NCI-H446 treated with DMSO at 0.1 percent for 48 hours (cell line): ENCODE results near the gene C2orf92.
A peak's percentile ranks its signal among the peaks of the same experiment; 100 is the strongest.

Source experiments
- DNase-seq: peaks from one replicate; lab custom pipeline; 2025; lab: John Stamatoyannopoulos, UW

C2orf92 gene

DNA sequence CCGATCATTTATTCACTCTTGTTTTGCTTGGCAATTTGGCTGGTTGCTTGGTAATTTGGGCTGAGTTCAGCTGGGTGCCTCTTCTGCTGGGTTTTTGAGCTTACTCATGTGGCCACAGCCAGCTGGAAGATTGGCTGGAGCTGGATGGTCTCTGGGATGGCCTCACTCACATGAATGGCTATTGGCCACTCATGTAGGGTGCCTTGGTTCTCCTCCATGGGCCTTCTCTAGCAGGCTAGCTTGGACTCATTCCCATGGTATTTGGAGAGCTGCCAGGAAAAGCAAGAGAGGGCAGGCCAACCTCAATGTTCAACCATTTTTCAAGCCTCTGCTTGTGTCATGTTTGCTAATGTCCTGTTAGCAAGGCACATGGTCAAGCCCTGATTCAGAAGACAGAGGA, 60.7 kb downstream of the C2orf92 start:
- no peak for DNase-seq

GRCh38 chr2:97731274-97732020, 61.9 kb downstream of the C2orf92 start:
- no peak for DNase-seq

GRCh38 chr2:97732436-97733340, 63.2 kb downstream of the C2orf92 start:
- no peak for DNase-seq

DNA sequence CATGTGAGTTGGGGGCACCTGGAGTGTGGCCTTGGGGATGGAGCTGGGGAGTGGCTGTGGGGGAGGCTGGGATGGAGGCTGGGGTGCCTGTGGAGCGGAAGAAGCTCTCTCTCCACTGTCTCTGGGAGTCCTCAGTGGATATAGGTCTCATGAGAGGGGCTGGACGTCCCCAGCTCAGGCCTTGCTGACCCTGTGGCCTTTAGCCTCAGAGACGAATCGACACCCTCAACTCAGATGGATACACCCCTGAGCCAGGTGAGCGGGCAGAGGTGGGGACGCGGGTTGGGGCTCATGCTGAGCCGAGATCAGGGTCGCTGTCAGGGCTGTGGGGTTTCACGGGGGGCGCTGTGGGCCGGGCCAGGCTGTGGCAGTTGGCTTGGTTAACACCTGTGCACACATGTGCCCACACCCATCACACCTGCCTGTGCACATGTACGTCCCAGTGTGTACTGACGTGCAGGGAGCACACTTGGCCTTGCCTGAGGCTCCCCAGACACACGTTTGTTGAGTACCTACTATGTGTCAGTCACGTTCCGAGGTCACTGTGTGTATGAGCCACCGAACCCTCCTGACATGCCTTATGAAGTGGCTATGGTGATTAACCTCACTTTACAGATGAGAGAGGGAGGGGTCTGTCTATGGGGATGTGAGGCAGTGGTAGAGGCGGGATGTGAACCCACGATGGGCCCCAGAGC, 64.0 kb downstream of the C2orf92 start:
- DNase-seq: no peak

- DNase-seq: no peak
Observed at GRCh38 chr2:97734061-97735051, 64.8 kb downstream of the C2orf92 start.

DNA sequence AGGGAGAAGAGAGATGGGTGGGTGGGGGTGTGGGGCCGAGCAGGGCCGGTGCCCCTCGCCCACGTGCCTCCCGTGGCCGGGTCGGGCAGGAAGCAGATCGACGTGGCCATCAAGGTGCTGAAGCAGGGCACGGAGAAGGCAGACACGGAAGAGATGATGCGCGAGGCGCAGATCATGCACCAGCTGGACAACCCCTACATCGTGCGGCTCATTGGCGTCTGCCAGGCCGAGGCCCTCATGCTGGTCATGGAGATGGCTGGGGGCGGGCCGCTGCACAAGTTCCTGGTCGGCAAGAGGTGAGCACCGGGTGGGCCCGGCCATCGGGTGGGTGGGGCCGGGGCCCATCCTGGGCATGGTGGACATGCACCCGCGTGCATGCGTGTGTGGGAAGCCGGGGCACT, 65.6 kb downstream of the C2orf92 start:
- no peak for DNase-seq

DNA sequence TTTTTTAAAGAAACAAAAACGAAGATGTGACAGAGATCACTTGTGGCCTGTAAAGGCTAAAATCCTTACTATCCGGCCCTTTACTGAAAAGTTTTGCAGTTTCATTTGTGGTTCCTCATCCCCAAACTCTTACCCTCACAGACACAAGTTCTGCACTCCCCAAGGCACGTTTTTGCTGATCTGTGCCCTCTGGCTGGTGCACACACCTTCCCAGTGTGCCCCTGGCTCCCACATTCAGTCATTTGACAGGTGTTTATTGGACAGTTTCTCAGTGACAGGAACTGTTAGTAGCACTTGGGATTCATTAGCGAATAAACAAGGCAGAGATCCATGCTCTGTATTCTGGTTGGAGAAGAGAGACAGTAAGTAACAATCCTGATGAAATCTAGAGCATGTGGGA, 66.7 kb downstream of the C2orf92 start:
- DNase-seq: no peak

GRCh38 chr2:97736608-97737330, 67.3 kb downstream of the C2orf92 start:
- DNase-seq: no peak

DNA sequence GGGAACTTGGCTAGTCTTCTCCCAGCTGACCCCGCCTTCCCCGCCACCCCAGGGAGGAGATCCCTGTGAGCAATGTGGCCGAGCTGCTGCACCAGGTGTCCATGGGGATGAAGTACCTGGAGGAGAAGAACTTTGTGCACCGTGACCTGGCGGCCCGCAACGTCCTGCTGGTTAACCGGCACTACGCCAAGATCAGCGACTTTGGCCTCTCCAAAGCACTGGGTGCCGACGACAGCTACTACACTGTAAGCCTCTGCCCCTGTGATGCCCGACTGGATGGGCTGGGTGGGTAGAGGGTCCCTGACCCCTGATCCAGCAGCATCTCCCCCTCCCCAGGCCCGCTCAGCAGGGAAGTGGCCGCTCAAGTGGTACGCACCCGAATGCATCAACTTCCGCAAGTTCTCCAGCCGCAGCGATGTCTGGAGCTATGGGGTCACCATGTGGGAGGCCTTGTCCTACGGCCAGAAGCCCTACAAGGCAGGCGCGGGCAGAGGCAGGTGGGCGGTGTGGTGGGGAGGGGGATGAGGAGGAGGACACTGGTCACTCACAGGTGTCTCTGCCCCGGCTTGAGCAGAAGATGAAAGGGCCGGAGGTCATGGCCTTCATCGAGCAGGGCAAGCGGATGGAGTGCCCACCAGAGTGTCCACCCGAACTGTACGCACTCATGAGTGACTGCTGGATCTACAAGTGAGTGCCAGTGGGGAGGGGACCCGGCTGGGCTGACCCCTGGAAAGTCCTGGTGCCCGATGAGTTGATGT, 68.1 kb downstream of the C2orf92 start:
- no peak for DNase-seq

DNA sequence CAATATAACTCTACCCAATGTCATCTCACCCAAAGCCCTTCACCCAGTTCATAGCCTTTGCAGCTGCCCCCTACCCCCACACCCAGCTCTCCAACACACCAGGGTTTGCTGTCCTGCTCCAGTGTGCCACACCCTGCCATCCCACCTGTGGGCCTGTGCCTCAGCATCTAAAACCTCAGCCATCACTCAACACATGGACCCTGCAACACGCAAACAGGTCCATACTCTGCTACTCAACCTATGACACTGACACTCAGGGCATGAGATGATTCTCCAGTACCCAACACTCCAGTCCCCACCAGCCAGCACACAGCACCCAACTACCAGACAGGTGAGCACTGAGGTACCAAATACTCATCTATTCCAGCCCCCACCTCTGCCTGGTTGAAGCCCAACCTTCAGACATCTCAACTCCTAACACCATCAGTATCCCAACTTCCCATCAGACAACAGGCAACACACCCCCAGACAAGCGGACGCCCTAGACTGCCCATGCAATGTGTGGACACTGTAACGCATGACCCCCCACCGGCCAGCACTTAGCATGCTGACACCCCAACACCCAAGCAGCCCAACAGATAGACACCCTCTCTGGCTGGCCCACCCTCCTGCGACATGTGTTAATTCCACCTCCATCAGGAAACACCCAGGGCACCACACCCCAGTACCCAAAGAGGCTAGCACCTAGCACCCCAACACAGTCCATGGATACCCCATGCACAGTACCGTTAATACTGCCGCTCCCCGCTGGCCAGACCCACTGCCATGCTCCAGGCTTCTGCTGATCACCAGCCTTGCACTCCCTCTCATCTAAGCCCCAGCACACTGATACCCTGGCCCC, 68.9 kb downstream of the C2orf92 start:
- no peak for DNase-seq

- DNase-seq: no peak
Observed at GRCh38 chr2:97739020-97739892, 69.7 kb downstream of the C2orf92 start.

GRCh38 chr2:97739893-97740245, 70.4 kb downstream of the C2orf92 start:
- DNase-seq: no peak

GRCh38 chr2:97740590-97741182, 71.2 kb downstream of the C2orf92 start:
- no peak for DNase-seq

DNA sequence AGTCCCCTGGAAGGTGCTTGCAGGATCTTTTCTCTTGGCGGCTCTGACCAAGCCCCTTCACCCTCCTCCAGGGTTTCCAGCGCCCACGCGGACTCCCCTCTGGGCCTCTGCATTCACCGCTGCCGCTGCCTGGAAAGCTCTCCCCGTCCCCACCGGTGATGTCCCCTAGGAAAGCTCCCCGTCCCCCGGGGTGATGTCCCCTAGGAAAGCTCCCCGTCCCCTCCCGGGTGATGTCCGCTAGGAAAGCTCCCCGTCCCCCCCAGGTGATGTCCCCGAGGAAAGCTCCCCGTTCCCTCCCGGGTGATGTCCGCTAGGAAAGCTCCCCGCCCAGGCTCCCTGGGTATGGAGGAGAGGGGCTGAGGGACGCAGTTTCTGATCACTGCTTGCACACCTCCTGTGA, 71.7 kb downstream of the C2orf92 start:
- no peak for DNase-seq

GRCh38 chr2:97741686-97742085, 72.2 kb downstream of the C2orf92 start:
- DNase-seq: no peak

- peak; percentile 25 for DNase-seq
Observed at GRCh38 chr2:97742381-97742847, 72.9 kb downstream of the C2orf92 start.

DNA sequence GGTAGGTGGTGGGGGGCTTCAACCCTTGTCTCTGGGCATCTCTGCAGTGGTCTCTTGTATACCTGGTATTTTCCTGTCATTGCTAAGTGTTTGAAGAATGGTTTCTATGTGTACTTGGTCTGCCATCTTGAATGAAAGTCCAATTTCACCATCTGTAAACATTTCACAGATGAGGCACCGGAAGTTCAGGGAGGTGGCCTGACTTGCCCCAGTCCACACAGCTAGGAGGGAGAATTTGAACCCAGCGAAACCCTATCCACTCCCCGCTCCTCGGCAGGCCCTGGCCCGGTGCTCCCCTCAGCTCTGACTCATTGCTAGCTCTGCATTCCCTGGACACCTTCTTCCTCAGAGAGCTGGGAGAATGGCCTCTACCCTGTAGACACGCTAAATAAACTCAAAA, 74.4 kb downstream of the C2orf92 start:
- DNase-seq: no peak
